Aorta (tissue), 5 donors: ENCODE data around the gene MRO. TPM values are rescaled to one million over a fixed set of nuclear protein-coding genes. Genes with fewer than 3 reads are reported as not detected.

Experiments used
- ATAC-seq: fragments of 200-7000 bp; cut with Tn5 transposase; one replicate; pipeline ENCODE4 v1.9.1; 2022; ENCODE audit warnings: moderate library complexity; ENCODE audit not compliant: low FRiP score
- DNase-seq, 2 donors: peaks; one replicate each; pipeline ENCODE4 v3.0.0-alpha.2; 2020
- H3K27ac ChIP-seq, 2 donors: one replicate each; pipeline ENCODE4 v1.5.1; 2013; ENCODE audit warnings: low read length in 2 of 2, mild to moderate bottlenecking in 2 of 2, moderate library complexity in 2 of 2, control low read depth in 1 of 2, inconsistent platforms in 1 of 2, low read depth in 1 of 2
- H3K27me3 ChIP-seq, 2 donors: one replicate each; pipeline ENCODE4 v1.6.1; 2013; ENCODE audit warnings: control low read depth in 1 of 2, low read length in 1 of 2, mild to moderate bottlenecking in 1 of 2, moderate library complexity in 1 of 2; ENCODE audit not compliant: insufficient read depth in 2 of 2, control insufficient read depth in 1 of 2
- H3K36me3 ChIP-seq, 2 donors: one replicate each; pipeline ENCODE4 v1.6.1; 2013; ENCODE audit warnings: control low read depth in 1 of 2, low read length in 1 of 2, mild to moderate bottlenecking in 1 of 2; ENCODE audit not compliant: insufficient read depth in 2 of 2, control insufficient read depth in 1 of 2
- H3K4me1 ChIP-seq, 2 donors: one replicate each; pipeline ENCODE4 v1.6.1; 2013; ENCODE audit warnings: low read length in 2 of 2, control low read depth in 1 of 2, mild to moderate bottlenecking in 1 of 2, moderate library complexity in 1 of 2; ENCODE audit not compliant: insufficient read depth in 2 of 2, control insufficient read depth in 1 of 2
- H3K4me3 ChIP-seq, 2 donors: one replicate each; pipeline ENCODE4 v1.5.1; 2013; ENCODE audit warnings: low read length in 2 of 2, control low read depth in 1 of 2, mild to moderate bottlenecking in 1 of 2
- H3K9me3 ChIP-seq: one replicate; pipeline ENCODE4 v1.6.1; 2013; ENCODE audit warnings: mild to moderate bottlenecking, low read length; ENCODE audit not compliant: control insufficient read depth
- WGBS, 2 donors: extraction: QIAGEN DNeasy Blood & Tissue Kit; methylation state at CpG; one replicate each; pipeline ENCODE4 v1.1.7; 2013; 5-methylcytosine and 5-hydroxymethylcytosine counted together
- intact Hi-C, 2 donors: fragments of 100-400 bp; cut with DNase I; formaldehyde crosslinking; loops; one replicate each; pipeline versions ENCODE4 v1.14.2 to v1.15.0; 2022
- polyA plus RNA-seq, 2 donors: library from polyadenylated mRNA; stranded (reverse); fragments of 200-250 nt; gene quantifications; one replicate each; pipeline ENCODE4 v1.2.3, GENCODE V29; 2013
- total RNA-seq, 2 donors: library from RNA; stranded (reverse); fragmentation: NEBNext Ultra II Directional; extraction: Animal tissue kit (Norgen Biotek cat#: 25700); gene quantifications; one replicate each; pipeline ENCODE4 v1.2.1, GENCODE V29; 2021
- donor health status: healthy with polysubstance abuse.
- donor health status: Bipolar disorder and iron deficiency.
- donor health status: DM: no; HTN: no; CAD: no.
- donor health status: DM: no; HTN: no; CAD: no.
- donor health status: DM: yes; HTN: yes; CAD: no.

MRO gene
- total and polyA plus RNA-seq, 4 donors: 0.13 to 3.2 (median 2.0) TPM

GRCh38 chr18:50812834-50813233 lies 7.0 kb downstream of the MRO start:
- Histone ChIP-seq H3K27ac (no peak overlapping the region), H3K27me3 (no peaks in the 10 kb centered on the region), H3K4me1 (no peaks in the 10 kb centered on the region), H3K36me3 (no peaks in the 10 kb centered on the region), H3K4me3 (no peak overlapping the region), H3K9me3 (no peaks in the 10 kb centered on the region)
- ATAC-seq (no peak), DNase-seq (no peak)
- intact Hi-C loops: no loop called here
- WGBS, 2 donors: 84 to 85% methylated on average over 2 of the region's 2 CpGs

- H3K4me1 ChIP-seq: no peaks in the 10 kb centered on the region
- H3K27ac ChIP-seq: no peak overlapping the region
- 72% methylated on average over 2 of the region's 2 CpGs for WGBS, 2 donors
- DNase-seq (no peak), ATAC-seq (no peak)
- intact Hi-C loops: no loop called here
- H3K27me3 ChIP-seq: no peaks in the 10 kb centered on the region
- no peak overlapping the region for H3K4me3 ChIP-seq
- no peaks in the 10 kb centered on the region for H3K36me3 ChIP-seq
- no peaks in the 10 kb centered on the region for H3K9me3 ChIP-seq
These were observed 12.6 kb downstream of the MRO start for GRCh38 chr18:50807176-50807575.

DNA sequence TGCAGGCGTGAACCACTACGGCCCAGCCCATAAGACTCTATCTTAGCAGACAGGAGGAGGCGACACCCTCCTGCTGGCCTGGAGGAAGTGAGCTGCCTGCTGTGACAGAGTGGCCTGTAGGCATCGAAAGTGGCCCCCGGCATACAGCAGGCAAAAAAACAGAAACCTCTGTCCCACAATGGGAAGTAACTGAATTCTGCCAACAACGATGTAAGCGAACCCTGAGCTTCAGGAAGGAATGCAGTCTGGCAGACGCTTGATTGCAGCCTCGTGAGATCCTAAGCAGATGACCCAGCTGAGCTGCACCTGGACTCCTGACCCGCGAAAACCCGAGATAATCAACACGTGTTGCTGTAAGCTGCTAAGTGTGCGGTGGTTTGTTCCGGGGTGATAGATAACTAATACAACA lies 13.6 kb downstream of the MRO start:
- no peaks in the 10 kb centered on the region for H3K9me3 ChIP-seq
- no peaks in the 10 kb centered on the region for H3K4me1 ChIP-seq
- H3K4me3 ChIP-seq: no peak overlapping the region
- no peak overlapping the region for H3K27ac ChIP-seq
- WGBS, 2 donors: 38 to 43% methylated on average over 15 of the region's 15 CpGs
- ATAC-seq (peak; percentile 49), DNase-seq (peak in 1 of 2 donors; percentile 70)
- intact Hi-C loops: no loop called here
- no peaks in the 10 kb centered on the region for H3K36me3 ChIP-seq
- H3K27me3 ChIP-seq: no peaks in the 10 kb centered on the region

DNA sequence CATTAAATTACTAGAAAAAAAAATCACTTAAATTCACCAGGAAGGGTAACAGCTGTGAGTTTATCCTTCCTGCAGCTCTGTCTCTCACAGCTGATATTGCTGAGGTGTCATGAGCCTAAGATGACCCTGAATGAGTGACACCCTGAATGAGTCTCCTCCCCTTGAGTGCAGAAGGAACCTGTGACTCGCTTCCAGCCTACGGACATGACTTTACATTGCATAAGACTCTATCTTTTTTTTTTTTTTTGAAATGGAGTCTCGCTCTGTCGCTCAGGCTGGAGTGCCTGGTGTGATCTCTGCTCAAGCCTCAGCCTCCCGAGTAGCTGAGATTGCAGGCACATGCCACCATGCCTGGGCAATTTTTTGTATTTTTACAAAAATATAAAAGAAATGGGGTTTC lies 14.1 kb downstream of the MRO start:
- ATAC-seq (no peak), DNase-seq (no peak)
- Histone ChIP-seq H3K36me3 (no peaks in the 10 kb centered on the region), H3K27ac (no peak overlapping the region), H3K4me3 (no peak overlapping the region), H3K9me3 (no peaks in the 10 kb centered on the region), H3K27me3 (no peaks in the 10 kb centered on the region), H3K4me1 (no peaks in the 10 kb centered on the region)
- intact Hi-C loops: no loop called here
- 86 to 89% methylated on average over 5 of the region's 5 CpGs for WGBS, 2 donors

- 72 to 82% methylated on average over 11 of the region's 11 CpGs for WGBS, 2 donors
- no peak overlapping the region for H3K4me3 ChIP-seq
These were observed 16.2 kb downstream of the MRO start for GRCh38 chr18:50803592-50803991.

DNA sequence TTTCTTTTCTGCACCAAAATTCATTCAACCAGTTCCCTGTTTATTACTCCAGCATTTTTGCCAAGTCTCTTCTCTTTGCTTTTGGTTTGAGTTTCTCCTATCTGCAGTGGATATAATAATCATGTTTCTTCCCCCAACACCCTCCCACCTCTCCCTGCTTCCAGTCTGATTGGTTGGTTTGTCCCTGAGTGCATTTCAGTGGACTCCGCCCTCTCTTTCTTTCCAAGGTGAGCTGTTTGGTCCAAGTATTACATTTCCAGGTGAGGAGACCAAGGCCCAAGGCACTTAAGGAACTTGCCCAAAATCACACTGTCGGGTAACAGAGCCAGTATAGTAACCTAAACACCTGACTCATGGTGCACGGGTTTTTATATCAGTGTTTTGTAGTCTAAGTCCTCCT lies 17.7 kb downstream of the MRO start:
- intact Hi-C loops: no loop called here
- Histone ChIP-seq H3K27ac (no peak overlapping the region), H3K27me3 (no peaks in the 10 kb centered on the region), H3K4me1 (no peaks in the 10 kb centered on the region), H3K4me3 (no peak overlapping the region), H3K36me3 (no peaks in the 10 kb centered on the region), H3K9me3 (no peaks in the 10 kb centered on the region)
- DNase-seq: no peak
- ATAC-seq: no peak
- WGBS, 2 donors: 63 to 75% methylated on average over 3 of the region's 3 CpGs

More at GRCh38 chr18:50803592-50803991, 16.2 kb downstream of the MRO start:
- DNase-seq (no peak), ATAC-seq (no peak)
- Histone ChIP-seq H3K4me1 (no peaks in the 10 kb centered on the region), H3K36me3 (no peaks in the 10 kb centered on the region), H3K27me3 (no peaks in the 10 kb centered on the region), H3K27ac (no peak overlapping the region), H3K9me3 (no peaks in the 10 kb centered on the region)
- intact Hi-C loops: no loop called here

GRCh38 chr18:50797142-50797541 lies 22.7 kb downstream of the MRO start:
- no peaks in the 10 kb centered on the region for H3K9me3 ChIP-seq
- H3K27ac ChIP-seq: no peak overlapping the region
- no peaks in the 10 kb centered on the region for H3K36me3 ChIP-seq
- DNase-seq: no peak
- no peak overlapping the region for H3K4me3 ChIP-seq
- no peak for ATAC-seq
- H3K27me3 ChIP-seq: no peaks in the 10 kb centered on the region
- 16 to 19% methylated on average over 7 of the region's 7 CpGs for WGBS, 2 donors
- intact Hi-C loops: no loop called here
- H3K4me1 ChIP-seq: no peaks in the 10 kb centered on the region

DNA sequence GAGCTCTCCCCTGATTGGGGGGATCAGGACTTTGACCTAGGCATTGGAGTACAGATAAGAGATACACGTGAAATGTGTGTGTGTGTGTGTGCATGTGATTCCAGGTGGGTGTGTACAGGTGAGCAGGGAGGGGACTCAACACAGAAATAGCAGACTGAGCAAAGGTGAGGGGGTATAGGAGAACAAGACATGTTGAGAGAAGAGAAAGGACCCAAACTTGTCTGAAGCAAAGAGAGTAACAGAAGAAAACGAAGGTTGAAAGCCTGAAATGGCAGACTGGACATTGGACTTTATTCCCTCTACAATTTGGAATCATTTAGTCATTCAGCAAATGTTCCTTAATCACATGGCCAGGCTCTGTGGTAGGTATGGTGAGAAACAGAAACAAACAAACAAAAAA lies 23.3 kb downstream of the MRO start:
- H3K9me3 ChIP-seq: no peaks in the 10 kb centered on the region
- WGBS, 2 donors: 80 to 84% methylated on average over 2 of the region's 2 CpGs
- no peak for ATAC-seq
- no peaks in the 10 kb centered on the region for H3K4me1 ChIP-seq
- H3K4me3 ChIP-seq: no peak overlapping the region
- H3K27me3 ChIP-seq: no peaks in the 10 kb centered on the region
- no peaks in the 10 kb centered on the region for H3K36me3 ChIP-seq
- H3K27ac ChIP-seq: no peak overlapping the region
- intact Hi-C loops: no loop called here
- DNase-seq: no peak

DNA sequence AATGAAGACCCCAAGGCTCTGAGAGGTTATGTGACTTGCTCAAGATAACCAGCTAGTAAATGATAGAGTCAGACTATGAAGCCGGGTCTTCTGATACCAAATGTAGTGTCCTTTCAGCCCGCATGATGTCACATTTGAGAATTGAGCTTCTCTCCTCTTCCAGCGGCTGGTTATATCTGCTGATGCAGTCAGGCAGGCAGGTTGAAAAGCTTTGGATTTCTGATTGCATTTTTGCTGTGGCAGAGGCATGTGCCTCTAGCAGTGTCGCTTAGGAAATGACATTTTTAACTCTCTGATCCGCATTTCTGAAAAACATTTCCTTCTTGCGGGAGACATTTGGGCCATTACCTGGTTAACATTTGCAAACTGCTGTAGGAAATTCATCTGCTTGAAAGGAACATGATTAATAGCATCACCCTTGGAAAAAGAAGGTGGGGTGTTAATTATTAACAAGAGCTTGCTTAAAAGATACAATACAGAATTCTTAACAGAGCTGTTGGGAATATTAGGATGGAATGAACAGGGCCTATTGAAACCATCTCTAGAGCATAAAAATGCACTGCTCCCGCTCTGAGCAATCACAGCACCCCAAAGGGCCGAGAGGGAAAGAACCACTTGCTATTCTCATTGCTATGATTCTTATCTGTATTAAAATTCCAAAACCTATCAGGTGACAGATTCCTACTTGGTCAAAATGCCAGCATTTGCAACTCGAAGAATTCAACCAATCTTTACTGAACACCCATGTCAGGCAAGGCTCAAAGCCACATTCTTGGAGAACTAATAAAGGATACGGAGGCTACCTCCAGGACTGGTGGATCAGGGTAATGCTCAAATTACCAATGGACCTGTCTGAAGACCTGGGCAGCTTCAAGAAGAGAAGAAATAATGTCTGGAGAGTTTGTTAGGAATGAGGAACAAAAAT lies 25.9 kb downstream of the MRO start:
- intact Hi-C loops: no loop called here
- WGBS, 2 donors: 82 to 84% methylated on average over 10 of the region's 10 CpGs
- Histone ChIP-seq H3K27me3 (no peaks in the 10 kb centered on the region), H3K9me3 (no peaks in the 10 kb centered on the region), H3K4me3 (no peak overlapping the region), H3K36me3 (no peaks in the 10 kb centered on the region), H3K27ac (no peak overlapping the region), H3K4me1 (no peaks in the 10 kb centered on the region)
- ATAC-seq (no peak), DNase-seq (no peak)
